ENCODE results near the gene HMGXB4. TPM values are rescaled to one million over a fixed set of nuclear protein-coding genes. Genes with fewer than 3 reads are reported as not detected.

The HMGXB4 gene
- total and polyA plus RNA-seq, 9 of the 15 experiments (the other 6 are each of a cell fraction or from before 2014, with no cell fraction given): 9.9 to 31.4 (median 24.8) TPM

- H3K4me2 ChIP-seq (ENCODE audit: insufficient read depth, low read length): no peak overlapping the region
- in situ Hi-C loops (cut with MboI) (no loop called here), intact Hi-C loops (cut with micrococcal nuclease) (no loop called here)
- no peaks in the 10 kb centered on the region for H3K9me3 ChIP-seq (replicated peaks; ENCODE audit: control insufficient read depth, insufficient read depth, low read depth, low read length)
- ATAC-seq: no peak
- no TSS peak for BruUV-seq (replicated peaks)
- H2AFZ ChIP-seq (ENCODE audit: low read depth, low read length): no peak overlapping the region
- H3K4me1 ChIP-seq (replicated peaks in 1 of 2; ENCODE audit: control insufficient read depth in 2 of 2, insufficient read depth in 2 of 2, low read length in 2 of 2): peaks cover 0 to 3% of the 10 kb centered on the region in 2 experiments; a peak in 1 of 5 replicates
- H3K27me3 ChIP-seq (ENCODE audit: control insufficient read depth in 2 of 2, insufficient read depth in 2 of 2, low read length in 2 of 2): no peaks in the 10 kb centered on the region
- no peak for FAIRE-seq
- H3K79me2 ChIP-seq (ENCODE audit: control insufficient read depth, insufficient read depth, low read length): no peaks in the 10 kb centered on the region
- no peaks in the 10 kb centered on the region for H3K9me1 ChIP-seq (ENCODE audit: control insufficient read depth, insufficient read depth, low read length)
- 82% methylated on average over 10 of the region's 18 CpGs for WGBS (ENCODE audit: insufficient coverage, low coverage, missing lambda C conversion rate)
- no peak overlapping the region for H3K9ac ChIP-seq (ENCODE audit: insufficient read depth in 1 of 2, low read depth in 2 of 2, low read length in 2 of 2)
- H3K27ac ChIP-seq (ENCODE audit: extremely low read depth, low read depth, low read length): no peak overlapping the region
- peaks cover 18% of the 10 kb centered on the region; the same call in 1 of the 3 replicates for H3K36me3 ChIP-seq (ENCODE audit: control insufficient read depth, insufficient read depth, low read length)
- POLR2A ChIA-PET: interaction anchor here (0.6 kb wide), 1 partner anchor 107 kb away, joined by 3 read pairs; no protein-coding TSS in a partner anchor
- no peak overlapping the region for H3K4me3 ChIP-seq
- no peak for DNase-seq (ENCODE audit: extremely low read depth in 1 of 4, low spot score in 3 of 4)
- no peaks in the 10 kb centered on the region for H4K20me1 ChIP-seq (replicated peaks; ENCODE audit: control insufficient read depth, insufficient read depth, low read length)
- CTCF ChIA-PET (ENCODE audit: low intra/inter-chr PET ratio): no interaction called here
- TF ChIP-seq GTF2F1 (IDR thresholded peaks at IDR 0.05; ENCODE audit: low read depth, low read length) (no peak), SMC3 (conservative IDR thresholded peaks at IDR 0.05; ENCODE audit: insufficient read depth, low read depth, low read length) (no peak), ESRRA (IDR thresholded peaks at IDR 0.05; ENCODE audit: borderline replicate concordance, low read depth) (no peak), ZNF175 (CRISPR knock-in tag; IDR thresholded peaks at IDR 0.05; ENCODE audit: low read depth) (no peak), ZSCAN29 (IDR thresholded peaks at IDR 0.05) (no peak), MCM5 (IDR thresholded peaks at IDR 0.05; ENCODE audit: low read depth) (no peak), NR1H2 (CRISPR knock-in tag; IDR thresholded peaks at IDR 0.05) (no peak), ZNF584 (CRISPR knock-in tag; IDR thresholded peaks at IDR 0.05; ENCODE audit: low read depth) (no peak), SMAD3 (CRISPR knock-in tag; conservative IDR thresholded peaks at IDR 0.05) (no peak), POLR2AphosphoS2 (IDR thresholded peaks at IDR 0.05; ENCODE audit: low read length) (no peak), HOXB6 (CRISPR knock-in tag; IDR thresholded peaks at IDR 0.05; ENCODE audit: borderline replicate concordance) (no peak), ZNF316 (IDR thresholded peaks at IDR 0.05) (no peak), ATF2 (CRISPR knock-in tag; IDR thresholded peaks at IDR 0.05) (no peak), E2F5 (CRISPR knock-in tag; IDR thresholded peaks at IDR 0.05) (no peak), NRF1 (conservative IDR thresholded peaks at IDR 0.05 in 1 of 2, IDR thresholded peaks at IDR 0.05 in 1 of 2) (no peak), ZFX (CRISPR knock-in tag; IDR thresholded peaks at IDR 0.05) (no peak), RBM25 (IDR thresholded peaks at IDR 0.05; ENCODE audit: low read depth, low read length, severe bottlenecking) (no peak), HINFP (tag; conservative IDR thresholded peaks at IDR 0.05; ENCODE audit: low read depth) (no peak), TCFL5 (CRISPR knock-in tag; conservative IDR thresholded peaks at IDR 0.05) (no peak)
These were observed 62.1 kb downstream of the HMGXB4 start for GRCh38 chr22:35319244-35319985.
